GM18909 (cell line): ENCODE measurements around the gene TCFL5.

ENCODE experiments used
- ATAC-seq: cut with Tn5 transposase; IDR thresholded peaks from one replicate; pipeline ENCODE4 v1.9.1; 2021; ENCODE audit warnings: mild to moderate bottlenecking; ENCODE audit not compliant: unreplicated experiment, poor library complexity

Gene TCFL5

DNA sequence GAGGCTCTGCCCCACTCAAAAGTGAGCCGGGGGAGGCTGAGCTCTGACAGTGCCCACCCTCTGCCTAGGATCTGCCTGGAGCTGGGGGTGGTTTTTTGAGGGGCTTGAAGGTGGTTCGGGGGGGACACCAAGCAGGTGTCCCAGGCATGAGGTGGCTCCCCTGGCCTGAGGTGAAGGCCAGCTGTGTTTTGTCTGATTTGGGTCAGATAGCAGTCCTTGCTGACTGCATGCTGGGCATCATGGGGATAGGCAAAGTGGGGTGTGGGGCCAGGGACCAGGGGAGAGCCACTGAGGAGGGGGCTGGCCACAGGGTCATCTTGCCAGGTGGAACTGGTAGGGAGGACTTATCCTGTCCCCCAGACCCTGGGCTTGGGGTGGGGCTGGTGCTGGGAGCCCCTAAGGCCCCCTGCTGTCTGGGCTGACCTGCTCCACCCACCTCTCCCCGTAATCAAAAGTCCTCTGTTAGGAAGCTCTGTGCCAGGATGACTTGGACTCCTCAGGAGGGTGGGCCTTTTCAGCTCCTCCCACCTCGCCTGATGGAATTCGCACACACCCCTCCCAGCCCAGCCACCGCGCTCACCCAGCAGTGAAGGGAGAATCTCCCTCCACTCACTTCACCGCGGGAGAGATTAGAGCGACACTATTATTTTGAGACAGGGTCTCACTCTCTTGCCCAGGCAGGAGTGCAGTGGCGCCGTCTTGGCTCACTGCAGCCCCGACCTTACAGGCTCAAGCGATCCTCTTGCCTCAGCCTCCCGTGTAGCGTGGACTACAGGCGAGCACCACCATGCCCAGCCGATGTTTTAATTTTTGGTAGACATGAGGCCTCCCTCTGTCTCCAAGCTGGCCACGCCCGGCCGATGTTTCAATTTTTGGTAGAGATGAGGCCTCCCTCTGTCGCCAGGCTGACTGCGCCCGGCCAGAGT lies 46.3 kb downstream of the TCFL5 start:
- ATAC-seq = no peak

DNA sequence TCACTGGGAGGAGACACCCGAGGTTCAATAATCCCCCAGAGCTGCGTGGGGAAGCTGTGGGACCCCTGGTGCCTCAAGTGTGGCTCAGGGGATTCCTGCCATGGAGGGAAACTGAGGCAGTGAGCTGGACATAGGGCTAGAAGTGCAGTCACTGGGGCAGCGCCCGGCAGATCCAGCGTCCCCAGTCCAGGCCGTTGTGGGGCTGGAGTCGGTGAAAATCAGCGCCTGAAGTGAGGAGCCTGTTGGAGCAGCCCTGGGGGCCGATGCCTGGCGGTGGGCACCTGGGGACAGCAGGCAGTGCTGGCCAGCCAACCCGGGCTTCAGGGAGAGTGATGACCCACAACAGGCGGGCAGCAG lies 46.9 kb downstream of the TCFL5 start:
- no peak for ATAC-seq

DNA sequence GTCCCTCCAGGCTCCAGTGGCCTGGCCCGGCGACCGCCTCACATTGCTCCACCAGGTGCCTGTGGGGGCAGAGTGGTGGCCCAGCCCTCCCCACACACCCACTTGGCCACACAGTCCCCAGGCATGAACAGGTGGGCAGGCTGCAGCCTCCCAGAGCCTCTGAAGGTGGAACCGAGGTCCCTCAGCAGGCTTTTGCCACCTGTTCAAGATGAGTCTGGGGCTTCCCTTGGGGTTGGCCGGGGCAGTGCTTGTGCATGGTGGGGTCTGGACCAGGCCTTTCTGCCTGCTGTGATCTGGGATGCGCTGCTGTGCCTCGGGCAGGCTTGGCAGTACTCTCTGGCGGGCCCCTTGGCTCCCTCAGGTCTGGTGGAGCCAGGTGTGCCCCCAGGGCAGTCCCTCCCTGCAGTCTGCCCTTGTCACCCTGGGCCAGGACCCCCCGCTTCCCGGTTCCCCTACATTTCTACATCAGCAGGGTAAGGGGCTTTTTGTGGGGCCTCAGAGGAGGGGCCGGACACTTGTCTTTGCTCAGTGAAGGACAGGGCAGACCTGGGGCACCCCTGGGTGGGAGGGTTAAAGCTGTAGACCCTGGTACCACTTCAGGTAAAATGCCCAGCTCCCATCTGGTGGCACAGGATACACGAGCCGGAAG lies 47.4 kb downstream of the TCFL5 start:
- no peak for ATAC-seq

DNA sequence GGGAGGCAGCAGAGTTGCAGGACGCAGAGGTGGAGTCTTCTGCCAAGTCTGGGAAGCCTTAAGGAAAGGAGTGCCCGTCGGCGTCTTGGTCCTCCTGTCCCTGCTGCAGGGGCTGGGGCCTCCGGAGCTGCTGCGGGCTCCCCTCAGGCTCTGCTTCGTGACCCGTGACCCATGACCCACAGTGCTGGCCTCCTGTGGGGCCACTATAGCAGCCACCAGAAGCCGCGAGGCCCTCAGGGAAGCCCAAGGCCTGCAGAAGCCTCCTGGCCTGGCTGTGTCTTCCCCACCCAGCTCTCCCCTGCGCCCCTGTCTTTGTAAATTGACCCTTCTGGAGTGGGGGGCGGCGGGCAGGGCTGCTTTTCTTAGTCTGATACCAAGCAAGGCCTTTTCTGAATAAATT lies 48.0 kb downstream of the TCFL5 start:
- ATAC-seq = no peak

DNA sequence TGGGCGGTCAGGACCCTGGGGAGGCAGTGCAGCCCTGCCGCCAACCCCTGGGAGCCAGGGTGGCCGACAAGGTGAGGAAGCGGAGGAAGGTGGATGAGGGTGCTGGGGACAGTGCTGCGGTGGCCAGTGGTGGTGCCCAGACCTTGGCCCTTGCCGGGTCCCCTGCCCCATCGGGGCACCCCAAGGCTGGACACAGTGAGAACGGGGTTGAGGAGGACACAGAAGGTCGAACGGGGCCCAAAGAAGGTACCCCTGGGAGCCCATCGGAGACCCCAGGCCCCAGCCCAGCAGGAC lies 48.8 kb downstream of the TCFL5 start:
- no peak for ATAC-seq

DNA sequence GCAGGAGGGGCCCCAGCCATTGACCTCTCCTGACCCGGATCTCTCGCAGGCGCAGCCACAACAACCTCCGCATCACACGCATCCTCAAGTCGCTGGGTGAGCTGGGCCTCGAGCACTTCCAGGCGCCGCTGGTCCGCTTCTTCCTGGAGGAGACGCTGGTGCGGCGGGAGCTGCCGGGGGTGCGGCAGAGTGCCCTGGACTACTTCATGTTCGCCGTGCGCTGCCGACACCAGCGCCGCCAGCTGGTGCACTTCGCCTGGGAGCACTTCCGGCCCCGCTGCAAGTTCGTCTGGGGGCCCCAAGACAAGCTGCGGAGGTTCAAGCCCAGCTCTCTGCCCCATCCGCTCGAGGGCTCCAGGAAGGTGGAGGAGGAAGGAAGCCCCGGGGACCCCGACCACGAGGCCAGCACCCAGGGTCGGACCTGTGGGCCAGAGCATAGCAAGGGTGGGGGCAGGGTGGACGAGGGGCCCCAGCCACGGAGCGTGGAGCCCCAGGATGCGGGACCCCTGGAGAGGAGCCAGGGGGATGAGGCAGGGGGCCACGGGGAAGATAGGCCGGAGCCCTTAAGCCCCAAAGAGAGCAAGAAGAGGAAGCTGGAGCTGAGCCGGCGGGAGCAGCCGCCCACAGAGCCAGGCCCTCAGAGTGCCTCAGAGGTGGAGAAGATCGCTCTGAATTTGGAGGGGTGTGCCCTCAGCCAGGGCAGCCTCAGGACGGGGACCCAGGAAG lies 49.3 kb downstream of the TCFL5 start:
- no peak for ATAC-seq

DNA sequence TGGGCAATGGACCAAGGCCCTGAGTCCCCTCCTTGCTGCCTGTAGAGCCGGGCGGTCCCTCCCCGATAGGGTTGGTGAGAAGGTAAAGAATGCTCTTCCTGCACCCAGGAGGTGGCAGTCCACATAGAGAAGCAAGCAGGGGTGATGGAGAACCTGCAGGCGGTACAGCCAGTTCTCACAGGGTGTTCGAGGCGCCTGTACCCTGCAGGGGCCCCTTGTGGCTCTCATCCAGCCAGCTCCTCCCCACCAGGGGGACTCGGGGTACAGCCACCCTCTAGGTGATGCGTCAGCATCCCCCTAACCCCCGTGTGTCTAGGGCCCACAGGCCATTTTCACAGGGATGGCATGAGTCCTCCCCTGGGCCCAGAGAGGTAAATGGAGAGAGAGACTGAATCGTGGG lies 49.9 kb downstream of the TCFL5 start:
- ATAC-seq = no peak

DNA sequence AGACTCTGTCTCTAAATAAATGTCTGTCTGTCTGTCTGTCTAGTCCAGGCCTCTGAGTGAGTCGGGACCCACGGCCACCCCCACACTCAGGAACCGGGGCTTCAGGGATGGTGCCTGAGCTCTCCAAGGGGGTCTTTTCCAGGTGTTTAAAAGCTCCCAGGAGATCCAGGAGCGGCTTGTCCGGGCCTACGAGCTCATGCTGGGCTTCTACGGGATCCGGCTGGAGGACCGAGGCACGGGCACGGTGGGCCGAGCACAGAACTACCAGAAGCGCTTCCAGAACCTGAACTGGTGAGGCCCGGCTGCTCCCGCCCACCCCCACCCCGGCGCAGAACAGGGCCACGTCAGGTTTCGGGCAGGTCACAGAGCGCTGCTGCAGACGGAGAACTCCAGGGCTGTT lies 50.3 kb downstream of the TCFL5 start:
- no peak for ATAC-seq

DNA sequence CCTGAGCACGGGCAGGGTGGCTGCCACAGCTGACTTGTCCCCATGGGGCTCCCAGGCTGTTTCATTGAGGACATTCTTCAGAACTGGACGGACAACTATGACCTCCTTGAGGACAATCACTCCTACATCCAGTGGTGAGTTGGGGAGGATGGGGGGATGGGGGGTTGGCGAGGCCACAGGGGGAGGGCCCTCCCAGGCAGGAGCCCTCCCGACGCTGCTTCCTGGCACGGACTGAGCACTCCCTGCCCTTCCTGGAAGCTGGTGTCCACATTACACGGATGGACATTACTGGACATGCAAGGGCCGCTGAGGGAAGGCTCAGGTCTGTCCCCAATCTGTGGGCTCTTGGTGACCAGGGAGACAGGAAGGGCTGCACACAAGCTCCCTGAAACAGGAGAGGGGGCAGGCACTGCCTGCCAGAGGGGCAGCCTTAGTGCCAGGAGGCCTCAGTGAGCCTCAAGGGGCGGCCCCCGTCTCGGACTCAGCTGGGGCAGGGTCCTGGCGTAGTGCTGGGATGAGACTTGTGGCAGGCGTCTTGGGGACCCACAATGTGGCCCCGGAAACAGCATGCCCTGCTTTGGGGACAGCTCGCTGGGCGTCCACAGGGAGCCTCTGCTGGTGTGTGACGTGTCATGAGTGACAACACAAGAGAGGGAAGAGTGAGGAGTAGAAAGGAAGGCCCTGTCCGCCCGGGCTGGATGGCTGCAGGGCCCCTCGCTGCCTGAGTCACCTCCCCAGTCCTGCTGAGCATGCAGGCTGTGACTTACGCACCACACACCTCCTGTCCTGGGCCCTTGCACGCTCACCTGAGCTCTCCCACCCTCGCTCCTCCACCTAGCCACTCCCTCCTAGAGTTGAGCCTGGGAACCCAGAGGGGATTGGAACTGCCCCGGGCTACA lies 51.8 kb downstream of the TCFL5 start:
- no peak for ATAC-seq

DNA sequence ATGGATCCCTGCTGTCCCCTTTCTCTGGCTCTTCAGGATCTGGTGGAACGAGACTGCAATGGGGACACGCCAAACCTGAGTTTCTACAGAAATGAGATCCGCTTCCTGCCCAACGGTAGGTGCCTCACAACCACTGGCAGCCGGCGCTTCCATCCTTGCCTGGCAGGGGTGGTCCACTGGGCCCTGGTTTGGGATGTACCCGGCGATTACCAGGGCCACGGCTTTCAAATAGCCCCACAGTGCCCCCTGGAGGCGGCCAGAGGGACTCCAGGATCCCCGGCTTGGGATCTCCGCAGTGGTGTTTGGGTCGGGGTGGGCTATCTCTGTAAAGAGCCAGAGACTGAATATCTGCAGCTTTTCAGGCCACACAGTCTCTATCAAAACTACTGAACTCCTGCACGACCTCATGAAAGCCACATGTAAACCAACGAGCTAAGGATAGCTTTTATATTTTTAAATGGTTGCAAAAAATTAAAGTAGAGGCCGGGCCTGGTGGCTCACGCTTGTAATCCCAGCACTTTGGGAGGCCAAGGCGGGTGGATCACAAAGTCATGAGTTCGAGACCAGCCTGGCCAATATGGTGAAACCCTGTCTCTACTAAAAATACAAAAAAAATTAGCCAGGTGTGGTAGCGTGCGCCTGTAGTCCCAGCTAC lies 53.3 kb downstream of the TCFL5 start:
- ATAC-seq = no peak

DNA sequence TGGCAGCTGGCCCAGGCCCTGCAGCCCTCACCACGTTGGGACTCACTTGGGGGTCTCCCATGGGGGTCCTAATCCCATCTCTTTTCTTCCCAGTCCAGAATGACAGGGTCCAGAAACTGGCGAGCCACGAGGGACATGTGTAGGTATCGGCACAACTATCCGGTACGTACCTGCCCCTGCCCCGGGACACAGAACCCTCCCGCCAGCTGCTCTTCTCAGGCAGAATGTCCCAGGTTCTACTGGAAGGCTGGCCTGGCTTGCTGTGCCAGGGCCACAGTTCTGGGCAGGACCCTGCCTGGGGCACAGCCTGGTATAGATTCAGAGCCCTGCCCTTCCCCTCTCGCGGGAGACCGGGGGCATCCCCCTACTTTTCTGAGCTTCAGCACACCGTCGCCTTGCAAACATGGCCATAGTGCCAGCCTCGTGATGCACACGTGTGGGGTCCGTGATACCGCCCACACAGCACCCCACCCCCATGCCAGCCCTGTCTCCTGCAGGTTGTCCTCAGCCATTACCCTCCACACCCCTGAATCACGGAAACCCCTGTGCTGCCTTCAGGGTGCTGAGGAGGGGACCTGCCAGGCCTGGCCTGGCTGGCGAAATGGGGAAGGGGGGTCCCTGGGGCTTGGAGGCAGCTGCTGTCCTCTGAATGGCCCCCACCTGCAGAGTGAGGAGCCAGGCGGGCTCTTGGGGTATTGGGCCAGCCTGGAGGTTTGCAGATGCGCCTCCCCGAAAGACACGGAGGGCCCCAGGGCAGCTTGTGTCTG lies 54.0 kb downstream of the TCFL5 start:
- ATAC-seq = no peak

DNA sequence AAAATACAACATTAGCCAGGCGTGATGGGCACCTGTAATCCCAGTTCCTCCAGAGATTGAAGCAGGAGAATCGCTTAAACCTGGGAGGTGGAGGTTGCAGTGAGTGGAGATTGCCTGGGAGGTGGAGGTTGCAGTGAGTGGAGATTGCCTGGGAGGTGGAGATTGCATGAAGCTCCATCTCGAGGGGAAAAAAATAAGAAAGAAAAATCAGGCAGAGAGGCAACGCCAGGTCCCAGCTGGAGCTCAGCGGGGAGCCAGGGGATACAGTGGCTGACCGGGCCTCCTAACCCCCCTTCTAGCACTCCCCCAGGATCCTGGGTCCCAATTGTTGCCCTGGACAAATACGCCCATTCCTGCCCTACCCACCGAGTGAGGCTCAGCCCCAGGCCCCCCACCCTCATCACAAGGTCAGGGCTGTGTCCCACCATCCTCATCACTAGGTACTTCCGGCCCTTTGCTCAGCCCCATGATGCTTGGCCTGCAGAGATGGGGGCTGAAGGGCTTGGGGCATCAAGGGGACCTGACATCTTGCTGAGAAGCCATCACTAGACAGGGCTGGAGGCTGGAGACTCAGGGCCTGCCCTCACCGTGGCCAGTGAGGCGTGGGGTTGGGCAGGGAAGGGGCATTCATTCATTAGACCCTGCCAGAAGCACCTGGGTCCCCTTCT lies 55.1 kb downstream of the TCFL5 start:
- no peak for ATAC-seq

DNA sequence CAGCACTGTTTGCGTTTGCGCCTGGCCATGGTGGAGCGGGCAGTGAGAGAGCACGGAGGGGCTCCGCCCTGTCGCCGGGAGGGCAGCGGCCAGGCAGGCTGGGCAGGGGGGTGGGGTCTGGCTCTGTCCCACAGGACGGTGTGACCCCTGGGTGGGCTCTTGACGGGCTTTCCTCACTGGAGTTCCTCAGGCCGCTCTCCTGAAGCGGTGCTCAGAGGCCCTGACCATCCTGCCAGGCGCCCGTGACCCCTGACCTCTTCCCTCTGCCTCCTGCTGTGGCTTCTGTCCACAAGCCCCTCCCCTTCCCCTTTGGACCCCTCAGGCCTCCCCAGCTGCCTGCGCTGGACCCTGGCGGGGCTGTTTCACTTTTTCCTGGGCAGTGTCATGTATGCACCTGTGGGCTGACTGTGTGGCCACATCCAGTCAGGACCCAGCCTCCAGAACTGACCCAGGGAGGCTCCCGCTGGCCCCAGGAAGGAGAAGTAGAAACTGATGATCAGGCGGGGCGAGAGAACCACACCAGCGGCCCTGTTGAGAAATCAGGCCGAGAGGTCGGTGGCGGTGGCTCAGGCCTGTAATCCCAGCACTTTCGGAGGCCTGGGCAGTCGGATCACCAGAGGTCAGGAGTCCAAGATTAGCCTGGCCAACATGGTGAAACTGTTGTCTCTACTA lies 55.8 kb downstream of the TCFL5 start:
- ATAC-seq = no peak

DNA sequence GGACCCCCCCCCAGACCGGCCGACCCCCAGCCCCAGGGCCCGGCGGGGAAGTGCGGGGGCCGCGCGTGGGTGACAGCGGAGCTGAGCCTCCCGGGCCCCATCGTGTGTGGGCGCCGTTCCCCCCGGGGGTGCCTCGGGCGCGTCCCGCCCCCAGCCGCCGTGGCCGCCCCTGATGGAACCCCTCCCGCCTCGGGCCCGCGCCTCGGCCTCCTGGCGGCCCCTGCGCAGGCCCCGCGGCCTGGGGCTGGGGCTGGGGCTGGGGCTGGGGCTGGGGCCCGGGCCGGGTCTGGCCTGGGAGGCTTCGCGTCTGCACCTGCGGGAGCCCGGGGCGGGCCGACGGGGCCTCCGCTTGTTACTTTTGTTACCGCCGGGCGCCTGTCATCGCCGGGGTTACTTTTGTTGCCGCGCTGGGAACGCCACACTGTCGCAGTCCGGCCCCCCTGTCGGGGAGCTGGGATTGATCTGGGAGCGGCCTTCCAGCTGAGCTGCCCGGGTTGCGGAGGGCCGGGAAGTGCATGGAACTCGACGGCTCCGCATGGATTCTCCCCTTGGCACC lies 56.4 kb downstream of the TCFL5 start:
- peak; percentile 22 for ATAC-seq

DNA sequence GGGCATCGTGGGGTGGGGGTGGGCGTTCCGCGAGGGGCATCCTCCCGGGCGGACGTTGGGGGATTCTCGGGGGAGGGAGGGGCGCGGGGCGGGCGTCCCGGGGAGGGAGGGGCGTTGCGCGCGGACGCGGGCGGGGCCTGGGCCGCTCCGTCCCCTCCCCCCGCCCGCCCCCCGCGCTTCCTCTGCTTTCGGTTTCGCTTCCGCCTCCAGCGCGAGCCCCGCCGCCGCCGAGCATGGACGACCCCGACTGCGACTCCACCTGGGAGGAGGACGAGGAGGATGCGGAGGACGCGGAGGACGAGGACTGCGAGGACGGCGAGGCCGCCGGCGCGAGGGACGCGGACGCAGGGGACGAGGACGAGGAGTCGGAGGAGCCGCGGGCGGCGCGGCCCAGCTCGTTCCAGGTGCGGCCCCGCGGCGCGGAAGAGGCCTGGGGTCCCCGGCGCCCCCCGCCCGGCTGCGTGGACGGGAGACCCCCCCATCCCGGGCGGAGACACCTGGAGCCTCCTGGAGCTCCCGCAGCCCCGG lies 56.9 kb downstream of the TCFL5 start, which contains the start of gene OGFR:
TSS of gene OGFR (plus strand) at position 209 of the 528 bp plus-strand sequence. CDS start at position 234, 25 bp downstream.
- ATAC-seq = peak; percentile 42

DNA sequence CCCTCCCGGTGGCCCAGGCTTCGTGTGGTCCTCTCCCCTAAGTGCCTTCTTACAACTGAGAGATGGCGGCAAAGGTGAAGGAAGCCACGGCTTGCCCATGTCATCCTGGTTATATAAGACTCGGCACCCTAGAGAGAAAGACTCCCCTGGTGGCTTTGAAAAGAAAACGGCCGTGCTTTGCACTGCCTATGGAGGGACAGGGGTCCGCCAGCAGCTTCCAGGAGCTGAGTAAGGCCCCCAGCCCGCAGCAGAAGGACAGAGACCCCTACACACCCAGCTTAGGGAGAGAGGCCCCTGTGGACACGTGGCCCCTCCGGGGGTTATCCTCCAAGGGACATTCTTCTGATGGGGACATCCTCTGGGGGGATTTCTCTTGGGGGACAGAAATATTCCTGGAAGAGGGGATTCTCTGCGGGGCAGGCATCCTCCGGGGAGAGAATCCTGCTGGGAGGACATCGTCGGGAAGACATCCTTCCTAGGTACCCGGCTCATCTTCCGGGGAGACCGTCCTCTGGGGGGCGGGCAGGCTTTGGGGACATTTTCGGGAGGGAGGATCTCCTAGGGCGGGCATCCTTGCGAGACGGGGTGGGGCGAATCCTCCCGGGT lies 57.5 kb downstream of the TCFL5 start:
- no peak for ATAC-seq
